Activated T-cell treated with anti-CD3 and anti-CD28 coated beads, Interleukin-2, amount 50 U/mL, for 72 hours (primary cell): ENCODE measurements around the gene CKAP5. TPM values are rescaled to one million over a fixed set of nuclear protein-coding genes. Genes with fewer than 3 reads are reported as not detected.

Experiments used
- ATAC-seq, 2 donors: fragments of 150-1000 bp; cut with Tn5 transposase; replicated peaks in 1 of 2; 2 replicates each; pipeline ENCODE4 v1.10.0; 2021; ENCODE audit warnings: moderate library complexity in 2 of 2, mild to moderate bottlenecking in 1 of 2
- DNase-seq, 2 donors: peaks; one replicate each; pipeline ENCODE4 v3.0.0; 2021 to 2022; ENCODE audit warnings: mixed read lengths in 1 of 2
- H3K27ac Mint-ChIP-seq: one replicate; pipeline ENCODE4 v1.8.0; 2022; ENCODE audit warnings: mild to moderate bottlenecking, moderate library complexity, mixed read lengths
- H3K27me3 Mint-ChIP-seq: one replicate; pipeline ENCODE4 v1.8.0; 2022; ENCODE audit warnings: low read depth, mixed read lengths
- H3K36me3 Mint-ChIP-seq, 2 donors: one replicate each; pipeline ENCODE4 v1.8.0; 2022; ENCODE audit warnings: mixed read lengths in 2 of 2, mild to moderate bottlenecking in 1 of 2; ENCODE audit not compliant: insufficient read depth in 2 of 2
- H3K4me1 Mint-ChIP-seq: one replicate; pipeline ENCODE4 v1.8.0; 2022; ENCODE audit warnings: low read depth, mixed read lengths
- H3K4me3 Mint-ChIP-seq, 2 donors: one replicate each; pipeline ENCODE4 v1.8.0; 2022; ENCODE audit warnings: mild to moderate bottlenecking in 2 of 2, mixed read lengths in 2 of 2, moderate library complexity in 2 of 2
- H3K9me3 Mint-ChIP-seq, 2 donors: one replicate each; pipeline ENCODE4 v1.8.0; 2022; ENCODE audit warnings: mixed read lengths in 2 of 2
- total RNA-seq, 2 donors: library from RNA; stranded (reverse); gene quantifications; one replicate each; pipeline ENCODE4 v1.2.3, GENCODE V29; 2022

CKAP5 gene
- total RNA-seq, result 100 to 1,000 TPM; 148 to 165 TPM

GRCh38 chr11:46845740-46846509 lies at the start of gene CKAP5:
CKAP5 (minus strand) TSS chr11:46846280; CDS start chr11:46821231, 25,049 bp downstream.
- H3K9me3 Mint-ChIP-seq, result no peaks in the 10 kb centered on the region
- H3K36me3 Mint-ChIP-seq, result peaks cover 3 to 5% of the 10 kb centered on the region in 2 donors
- H3K4me1 Mint-ChIP-seq, result peaks cover 56% of the 10 kb centered on the region
- ATAC-seq (peak; percentile 96 to 97), DNase-seq (peak; percentile 90 to 92)
- peak within 1 kb of the TSS; percentile 99 for H3K27ac Mint-ChIP-seq
- H3K27me3 Mint-ChIP-seq, result no peaks in the 10 kb centered on the region
- H3K4me3 Mint-ChIP-seq, result peak within 1 kb of the TSS; percentile 95 to 97

- H3K27ac Mint-ChIP-seq, result no peak overlapping the region
- H3K4me1 Mint-ChIP-seq, result no peaks in the 10 kb centered on the region
- ATAC-seq, result no peak
- no peaks in the 10 kb centered on the region for H3K36me3 Mint-ChIP-seq
- no peaks in the 10 kb centered on the region for H3K9me3 Mint-ChIP-seq
- H3K27me3 Mint-ChIP-seq, result no peaks in the 10 kb centered on the region
- H3K4me3 Mint-ChIP-seq, result no peak overlapping the region
- DNase-seq, result no peak
Measured at GRCh38 chr11:46895821-46896220, 49.7 kb upstream of the CKAP5 start.

GRCh38 chr11:46894961-46895360 lies 48.9 kb upstream of the CKAP5 start:
- ATAC-seq (no peak), DNase-seq (no peak)
- Mint-ChIP-seq H3K9me3 (no peaks in the 10 kb centered on the region), H3K27ac (no peak overlapping the region), H3K4me3 (no peak overlapping the region), H3K4me1 (no peaks in the 10 kb centered on the region), H3K27me3 (no peaks in the 10 kb centered on the region), H3K36me3 (no peaks in the 10 kb centered on the region)

- ATAC-seq, result no peak
- Mint-ChIP-seq H3K27ac (no peak overlapping the region), H3K27me3 (peaks cover under 1% of the 10 kb centered on the region), H3K9me3 (no peaks in the 10 kb centered on the region), H3K4me1 (no peaks in the 10 kb centered on the region), H3K36me3 (no peaks in the 10 kb centered on the region), H3K4me3 (no peak overlapping the region)
- no peak for DNase-seq
Measured at GRCh38 chr11:46894506-46894905, 48.4 kb upstream of the CKAP5 start.

GRCh38 chr11:46892838-46893237 lies 46.8 kb upstream of the CKAP5 start:
- no peak for ATAC-seq
- H3K4me1 Mint-ChIP-seq, result no peaks in the 10 kb centered on the region
- no peak overlapping the region for H3K4me3 Mint-ChIP-seq
- peaks cover 5% of the 10 kb centered on the region for H3K27me3 Mint-ChIP-seq
- no peaks in the 10 kb centered on the region for H3K9me3 Mint-ChIP-seq
- no peak for DNase-seq
- no peak overlapping the region for H3K27ac Mint-ChIP-seq
- no peaks in the 10 kb centered on the region for H3K36me3 Mint-ChIP-seq

- Mint-ChIP-seq H3K9me3 (no peaks in the 10 kb centered on the region), H3K27ac (no peak overlapping the region), H3K4me1 (no peaks in the 10 kb centered on the region), H3K27me3 (peaks cover 5% of the 10 kb centered on the region), H3K36me3 (no peaks in the 10 kb centered on the region), H3K4me3 (no peak overlapping the region)
- DNase-seq (no peak), ATAC-seq (no peak)
Measured at GRCh38 chr11:46892109-46892508, 46.0 kb upstream of the CKAP5 start.

GRCh38 chr11:46890665-46891064 lies 44.6 kb upstream of the CKAP5 start:
- no peak for DNase-seq
- Mint-ChIP-seq H3K4me1 (no peaks in the 10 kb centered on the region), H3K27me3 (peaks cover 5% of the 10 kb centered on the region), H3K27ac (no peak overlapping the region), H3K36me3 (no peaks in the 10 kb centered on the region), H3K9me3 (no peaks in the 10 kb centered on the region), H3K4me3 (no peak overlapping the region)
- no peak for ATAC-seq

GRCh38 chr11:46889689-46890475 lies 43.8 kb upstream of the CKAP5 start:
- no peaks in the 10 kb centered on the region for H3K36me3 Mint-ChIP-seq
- DNase-seq (peak; percentile 74 to 80), ATAC-seq (peak; percentile 85 to 87)
- no peak overlapping the region for H3K27ac Mint-ChIP-seq
- H3K9me3 Mint-ChIP-seq, result no peaks in the 10 kb centered on the region
- no peak overlapping the region for H3K4me3 Mint-ChIP-seq
- no peaks in the 10 kb centered on the region for H3K4me1 Mint-ChIP-seq
- peaks cover 5% of the 10 kb centered on the region for H3K27me3 Mint-ChIP-seq

- H3K4me3 Mint-ChIP-seq, result no peak overlapping the region
- H3K36me3 Mint-ChIP-seq, result no peaks in the 10 kb centered on the region
- H3K4me1 Mint-ChIP-seq, result no peaks in the 10 kb centered on the region
- H3K27me3 Mint-ChIP-seq, result peaks cover 5% of the 10 kb centered on the region
- ATAC-seq (no peak), DNase-seq (no peak)
- no peak overlapping the region for H3K27ac Mint-ChIP-seq
- H3K9me3 Mint-ChIP-seq, result no peaks in the 10 kb centered on the region
Measured at GRCh38 chr11:46889251-46889650, 43.2 kb upstream of the CKAP5 start.

- H3K4me3 Mint-ChIP-seq, result no peak overlapping the region
- no peaks in the 10 kb centered on the region for H3K4me1 Mint-ChIP-seq
- ATAC-seq (no peak), DNase-seq (no peak)
- H3K27ac Mint-ChIP-seq, result no peak overlapping the region
- no peaks in the 10 kb centered on the region for H3K36me3 Mint-ChIP-seq
- peaks cover 5% of the 10 kb centered on the region for H3K27me3 Mint-ChIP-seq
- H3K9me3 Mint-ChIP-seq, result no peaks in the 10 kb centered on the region
Measured at GRCh38 chr11:46888636-46889035, 42.6 kb upstream of the CKAP5 start.

- H3K9me3 Mint-ChIP-seq, result no peaks in the 10 kb centered on the region
- no peaks in the 10 kb centered on the region for H3K4me1 Mint-ChIP-seq
- no peaks in the 10 kb centered on the region for H3K36me3 Mint-ChIP-seq
Measured at GRCh38 chr11:46886211-46886610, 40.1 kb upstream of the CKAP5 start.

GRCh38 chr11:46879056-46879585 lies 33.0 kb upstream of the CKAP5 start:
- ATAC-seq, result no peak
- no peaks in the 10 kb centered on the region for H3K36me3 Mint-ChIP-seq
- no peaks in the 10 kb centered on the region for H3K27me3 Mint-ChIP-seq
- H3K27ac Mint-ChIP-seq, result no peak overlapping the region
- H3K4me1 Mint-ChIP-seq, result no peaks in the 10 kb centered on the region
- H3K9me3 Mint-ChIP-seq, result no peaks in the 10 kb centered on the region
- DNase-seq, result no peak
- H3K4me3 Mint-ChIP-seq, result no peak overlapping the region

More at GRCh38 chr11:46886211-46886610, 40.1 kb upstream of the CKAP5 start:
- Mint-ChIP-seq H3K27ac (no peak overlapping the region), H3K27me3 (peaks cover 5% of the 10 kb centered on the region), H3K4me3 (no peak overlapping the region)
- ATAC-seq, result no peak
- DNase-seq, result no peak

GRCh38 chr11:46877580-46877979 lies 31.5 kb upstream of the CKAP5 start:
- DNase-seq, result no peak
- H3K4me1 Mint-ChIP-seq, result no peaks in the 10 kb centered on the region
- no peaks in the 10 kb centered on the region for H3K36me3 Mint-ChIP-seq
- ATAC-seq, result no peak
- H3K9me3 Mint-ChIP-seq, result no peaks in the 10 kb centered on the region
- H3K27ac Mint-ChIP-seq, result no peak overlapping the region
- H3K4me3 Mint-ChIP-seq, result no peak overlapping the region
- H3K27me3 Mint-ChIP-seq, result no peaks in the 10 kb centered on the region
